Vagina (tissue), 2 donors: Measurements from ENCODE around the gene GOPC.

Experiments
- POLR2A ChIP-seq, 2 donors: fragments of 450-650 bp; IDR thresholded peaks; one replicate each; pipeline ENCODE4 v1.6.1; 2017; ENCODE audit warnings: antibody characterized with exemption in 2 of 2, mild to moderate bottlenecking in 2 of 2, moderate library complexity in 2 of 2
- TF ChIP-seq, protein P1 (sequence below), 3 experiments: fragments of 450-650 bp in 2 of 3; fragments of 200-600 bp in 1 of 3; sonication (generic) in 1 of 3; IDR thresholded peaks; one replicate each; pipeline ENCODE4 v1.5.1; 2017 to 2019; ENCODE audit warnings: antibody characterized with exemption in 3 of 3, mild to moderate bottlenecking in 2 of 3, moderate library complexity in 2 of 3

DNA sequence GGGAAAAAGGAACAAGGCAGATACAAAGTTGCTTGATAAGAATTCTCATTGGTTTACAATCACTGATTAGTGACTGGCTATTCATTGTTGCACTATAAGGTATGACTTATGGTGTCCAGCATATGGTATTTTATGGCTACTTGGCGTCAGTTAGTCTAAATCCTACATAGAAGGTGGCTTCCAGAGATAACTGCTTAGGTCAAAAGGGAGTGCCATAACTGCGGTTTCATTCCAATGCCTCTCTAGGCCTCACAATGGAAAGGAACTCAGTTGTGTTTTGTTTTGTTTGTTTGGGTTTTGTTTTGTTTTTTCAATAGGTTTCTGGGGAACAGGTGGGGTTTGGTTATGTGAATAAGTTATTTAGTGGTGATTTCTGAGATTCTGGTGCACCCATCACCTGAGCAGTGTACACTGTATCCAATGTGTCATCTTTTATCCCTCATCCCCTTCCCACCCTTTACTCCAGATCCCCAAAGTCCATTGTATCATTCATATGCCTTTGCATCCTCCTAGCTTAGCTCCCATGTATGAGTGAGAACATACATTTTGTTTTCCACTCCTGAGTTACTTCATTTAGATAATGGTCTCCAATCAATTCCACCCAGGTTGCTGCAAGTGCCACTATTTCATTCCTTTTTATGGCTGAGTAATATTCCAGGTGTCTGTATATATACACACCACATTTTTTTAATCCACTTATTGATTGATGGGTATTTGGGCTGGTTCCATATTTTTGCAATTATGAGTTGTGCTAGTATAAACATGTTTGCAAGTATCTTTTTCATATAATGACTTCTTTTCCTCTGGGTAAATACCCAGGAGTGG lies 7.0 kb downstream of the GOPC start:
- TF ChIP-seq, protein P1, sequence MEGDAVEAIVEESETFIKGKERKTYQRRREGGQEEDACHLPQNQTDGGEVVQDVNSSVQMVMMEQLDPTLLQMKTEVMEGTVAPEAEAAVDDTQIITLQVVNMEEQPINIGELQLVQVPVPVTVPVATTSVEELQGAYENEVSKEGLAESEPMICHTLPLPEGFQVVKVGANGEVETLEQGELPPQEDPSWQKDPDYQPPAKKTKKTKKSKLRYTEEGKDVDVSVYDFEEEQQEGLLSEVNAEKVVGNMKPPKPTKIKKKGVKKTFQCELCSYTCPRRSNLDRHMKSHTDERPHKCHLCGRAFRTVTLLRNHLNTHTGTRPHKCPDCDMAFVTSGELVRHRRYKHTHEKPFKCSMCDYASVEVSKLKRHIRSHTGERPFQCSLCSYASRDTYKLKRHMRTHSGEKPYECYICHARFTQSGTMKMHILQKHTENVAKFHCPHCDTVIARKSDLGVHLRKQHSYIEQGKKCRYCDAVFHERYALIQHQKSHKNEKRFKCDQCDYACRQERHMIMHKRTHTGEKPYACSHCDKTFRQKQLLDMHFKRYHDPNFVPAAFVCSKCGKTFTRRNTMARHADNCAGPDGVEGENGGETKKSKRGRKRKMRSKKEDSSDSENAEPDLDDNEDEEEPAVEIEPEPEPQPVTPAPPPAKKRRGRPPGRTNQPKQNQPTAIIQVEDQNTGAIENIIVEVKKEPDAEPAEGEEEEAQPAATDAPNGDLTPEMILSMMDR (IDR thresholded peaks at IDR 0.05), result no peak
- no peak for TF ChIP-seq POLR2A (IDR thresholded peaks at IDR 0.05)
